ENCODE data around the gene LTBP2.

DNA sequence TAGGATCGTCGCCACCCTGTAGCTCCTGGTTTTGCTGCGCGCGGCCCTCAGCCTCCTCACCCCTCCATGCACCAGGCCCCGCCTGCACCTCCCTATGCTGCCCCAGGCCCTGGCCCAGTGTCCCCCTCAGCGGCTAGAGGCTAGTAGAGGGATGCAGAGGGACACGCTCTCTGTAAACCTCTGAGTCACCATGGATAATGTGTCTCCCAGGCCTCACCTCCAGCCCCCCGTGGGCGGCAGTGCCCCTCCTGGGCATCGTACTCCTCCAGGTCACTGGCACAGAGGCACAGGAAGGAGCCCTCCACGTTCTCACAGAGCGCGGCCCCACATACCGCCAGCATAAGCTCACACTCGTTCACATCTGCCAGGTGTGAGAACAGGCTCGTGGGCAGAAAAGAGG, 106.2 kb downstream of the LTBP2 start:
- TF ChIP-seq, protein P1, sequence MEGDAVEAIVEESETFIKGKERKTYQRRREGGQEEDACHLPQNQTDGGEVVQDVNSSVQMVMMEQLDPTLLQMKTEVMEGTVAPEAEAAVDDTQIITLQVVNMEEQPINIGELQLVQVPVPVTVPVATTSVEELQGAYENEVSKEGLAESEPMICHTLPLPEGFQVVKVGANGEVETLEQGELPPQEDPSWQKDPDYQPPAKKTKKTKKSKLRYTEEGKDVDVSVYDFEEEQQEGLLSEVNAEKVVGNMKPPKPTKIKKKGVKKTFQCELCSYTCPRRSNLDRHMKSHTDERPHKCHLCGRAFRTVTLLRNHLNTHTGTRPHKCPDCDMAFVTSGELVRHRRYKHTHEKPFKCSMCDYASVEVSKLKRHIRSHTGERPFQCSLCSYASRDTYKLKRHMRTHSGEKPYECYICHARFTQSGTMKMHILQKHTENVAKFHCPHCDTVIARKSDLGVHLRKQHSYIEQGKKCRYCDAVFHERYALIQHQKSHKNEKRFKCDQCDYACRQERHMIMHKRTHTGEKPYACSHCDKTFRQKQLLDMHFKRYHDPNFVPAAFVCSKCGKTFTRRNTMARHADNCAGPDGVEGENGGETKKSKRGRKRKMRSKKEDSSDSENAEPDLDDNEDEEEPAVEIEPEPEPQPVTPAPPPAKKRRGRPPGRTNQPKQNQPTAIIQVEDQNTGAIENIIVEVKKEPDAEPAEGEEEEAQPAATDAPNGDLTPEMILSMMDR (IDR thresholded peaks at IDR 0.05) = no peak
- TF ChIP-seq EP300 (IDR thresholded peaks at IDR 0.05) (no peak), FOSL2 (IDR thresholded peaks at IDR 0.05) (no peak), FOSL2 (CRISPR knock-in tag; IDR thresholded peaks at IDR 0.05) (no peak), POLR2A (IDR thresholded peaks at IDR 0.05; ENCODE audit: low read length) (no peak), SREBF2 (IDR thresholded peaks at IDR 0.05) (no peak), RFX5 (IDR thresholded peaks at IDR 0.05) (no peak), HDAC2 (IDR thresholded peaks at IDR 0.05) (no peak), RNF2 (IDR thresholded peaks at IDR 0.05; ENCODE audit: borderline replicate concordance, low read depth) (no peak), JUN (IDR thresholded peaks at IDR 0.05) (no peak), RCOR1 (IDR thresholded peaks at IDR 0.05; ENCODE audit: low read depth, low read length) (no peak), EHF (CRISPR knock-in tag; IDR thresholded peaks at IDR 0.05) (no peak)
- TF ChIP-seq, protein P2, sequence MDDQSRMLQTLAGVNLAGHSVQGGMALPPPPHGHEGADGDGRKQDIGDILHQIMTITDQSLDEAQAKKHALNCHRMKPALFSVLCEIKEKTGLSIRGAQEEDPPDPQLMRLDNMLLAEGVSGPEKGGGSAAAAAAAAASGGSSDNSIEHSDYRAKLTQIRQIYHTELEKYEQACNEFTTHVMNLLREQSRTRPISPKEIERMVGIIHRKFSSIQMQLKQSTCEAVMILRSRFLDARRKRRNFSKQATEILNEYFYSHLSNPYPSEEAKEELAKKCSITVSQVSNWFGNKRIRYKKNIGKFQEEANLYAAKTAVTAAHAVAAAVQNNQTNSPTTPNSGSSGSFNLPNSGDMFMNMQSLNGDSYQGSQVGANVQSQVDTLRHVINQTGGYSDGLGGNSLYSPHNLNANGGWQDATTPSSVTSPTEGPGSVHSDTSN (IDR thresholded peaks at IDR 0.05) = no peak
- TF ChIP-seq, protein P3, sequence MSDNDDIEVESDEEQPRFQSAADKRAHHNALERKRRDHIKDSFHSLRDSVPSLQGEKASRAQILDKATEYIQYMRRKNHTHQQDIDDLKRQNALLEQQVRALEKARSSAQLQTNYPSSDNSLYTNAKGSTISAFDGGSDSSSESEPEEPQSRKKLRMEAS (IDR thresholded peaks at IDR 0.05) = no peak
